Tibial artery (tissue), 4 donors: ENCODE data around the gene TMEM260.

Source experiments
- DNase-seq, 2 donors: peaks; one replicate each; pipeline ENCODE4 v3.0.0-alpha.2; 2019
- H3K27ac ChIP-seq, 2 donors: fragments of 200-600 bp; sonication (generic) in 1 of 2; 1 replicate in 1 of 2; 2 replicates in 1 of 2; pipeline ENCODE4 v1.5.1; 2018 to 2019; ENCODE audit warnings: mild to moderate bottlenecking in 1 of 2
- H3K27me3 ChIP-seq, 2 donors: fragments of 200-600 bp; sonication (generic) in 1 of 2; one replicate each; pipeline versions ENCODE4 v1.5.1 to v1.6.0; 2016 to 2019
- H3K36me3 ChIP-seq, 3 donors: fragments of 200-600 bp; sonication (generic) in 2 of 3; one replicate each; pipeline ENCODE4 v1.5.1; 2016 to 2019; ENCODE audit warnings: mild to moderate bottlenecking in 2 of 3
- H3K4me1 ChIP-seq, 4 donors: fragments of 200-600 bp; sonication (generic) in 2 of 4; 1 replicate in 3 of 4; 2 replicates in 1 of 4; pipeline ENCODE4 v1.5.1; 2016 to 2019
- H3K4me3 ChIP-seq, 2 donors: fragments of 200-600 bp; sonication (generic) in 1 of 2; 1 replicate in 1 of 2; 2 replicates in 1 of 2; pipeline ENCODE4 v1.5.1; 2018 to 2019; ENCODE audit warnings: mild to moderate bottlenecking in 2 of 2
- H3K9me3 ChIP-seq, 3 donors: fragments of 200-600 bp; sonication (generic) in 1 of 3; one replicate each; pipeline ENCODE4 v1.5.1; 2016 to 2019
- CTCF ChIP-seq, 2 experiments: fragments of 200-600 bp in 1 of 2; fragments of 450-650 bp in 1 of 2; IDR thresholded peaks; one replicate each; pipeline ENCODE4 v1.5.1; 2017 to 2019; ENCODE audit warnings: antibody characterized with exemption in 2 of 2, mild to moderate bottlenecking in 1 of 2, moderate library complexity in 1 of 2
- intact Hi-C: fragments of 100-400 bp; cut with DNase I; formaldehyde crosslinking; loops from one replicate; pipeline ENCODE4 v1.15.0; 2023; ENCODE audit warnings: low total_unique reads

Gene TMEM260

GRCh38 chr14:56659964-56660551, 80.5 kb downstream of the TMEM260 start:
- Histone ChIP-seq H3K4me1 (no peaks in the 10 kb centered on the region), H3K4me3 (no peak overlapping the region), H3K27ac (no peak overlapping the region), H3K9me3 (no peaks in the 10 kb centered on the region), H3K36me3 (no peaks in the 10 kb centered on the region), H3K27me3 (no peaks in the 10 kb centered on the region)
- intact Hi-C loops, result no loop called here
- no peak for TF ChIP-seq CTCF (IDR thresholded peaks at IDR 0.05)
- DNase-seq, result no peak

- no peak for TF ChIP-seq CTCF (IDR thresholded peaks at IDR 0.05)
- intact Hi-C loops, result no loop called here
- no peak overlapping the region for H3K27ac ChIP-seq
- peaks cover 0 to 3% (median 0%) of the 10 kb centered on the region in 3 donors for H3K9me3 ChIP-seq
- no peaks in the 10 kb centered on the region for H3K27me3 ChIP-seq
- no peaks in the 10 kb centered on the region for H3K4me1 ChIP-seq
- H3K36me3 ChIP-seq, result no peaks in the 10 kb centered on the region
- DNase-seq, result no peak
- H3K4me3 ChIP-seq, result no peak overlapping the region
Observed at GRCh38 chr14:56660677-56661389, 81.2 kb downstream of the TMEM260 start.

GRCh38 chr14:56661478-56661877, 81.9 kb downstream of the TMEM260 start:
- no peak for TF ChIP-seq CTCF (IDR thresholded peaks at IDR 0.05)
- Histone ChIP-seq H3K9me3 (peaks cover 0 to 4% (median 0%) of the 10 kb centered on the region in 3 donors), H3K4me3 (no peak overlapping the region), H3K27ac (no peak overlapping the region), H3K4me1 (no peaks in the 10 kb centered on the region), H3K27me3 (no peaks in the 10 kb centered on the region), H3K36me3 (no peaks in the 10 kb centered on the region)
- DNase-seq, result no peak
- intact Hi-C loops, result no loop called here

- H3K9me3 ChIP-seq, result peaks cover 0 to 8% (median 0%) of the 10 kb centered on the region in 3 donors
- no peak overlapping the region for H3K27ac ChIP-seq
- DNase-seq, result no peak
- H3K4me3 ChIP-seq, result no peak overlapping the region
- no peaks in the 10 kb centered on the region for H3K36me3 ChIP-seq
- intact Hi-C loops, result no loop called here
- no peak for TF ChIP-seq CTCF (IDR thresholded peaks at IDR 0.05)
- H3K27me3 ChIP-seq, result no peaks in the 10 kb centered on the region
- no peaks in the 10 kb centered on the region for H3K4me1 ChIP-seq
Observed at GRCh38 chr14:56664811-56665421, 85.3 kb downstream of the TMEM260 start.

- Histone ChIP-seq H3K9me3 (peaks cover 0 to 8% (median 0%) of the 10 kb centered on the region in 3 donors), H3K4me1 (no peaks in the 10 kb centered on the region), H3K27me3 (no peaks in the 10 kb centered on the region), H3K27ac (no peak overlapping the region), H3K4me3 (no peak overlapping the region), H3K36me3 (no peaks in the 10 kb centered on the region)
- intact Hi-C loops, result no loop called here
- no peak for TF ChIP-seq CTCF (IDR thresholded peaks at IDR 0.05)
- DNase-seq, result no peak
Observed at GRCh38 chr14:56666294-56666693, 86.7 kb downstream of the TMEM260 start.
